NCI-H2196 (cell line): ENCODE data around the gene ORMDL3.

Experiments used
- DNase-seq: peaks from one replicate; lab custom pipeline; 2025; ENCODE audit not compliant: unreplicated experiment; lab: John Stamatoyannopoulos, UW

Gene ORMDL3

GRCh38 chr17:39927101-39927928 lies at the start of gene ORMDL3, which contains the start of gene LRRC3C:
TSS of gene ORMDL3 (minus strand) at chr17:39927601. CDS start at chr17:39924203, 3,398 bp downstream.
TSS of gene LRRC3C (plus strand) at chr17:39927732. CDS start at chr17:39941524, 13,792 bp downstream.
- peak; percentile 79 for DNase-seq

- no peak for DNase-seq
These were observed 48.4 kb upstream of the ORMDL3 start for GRCh38 chr17:39975801-39976200.

- DNase-seq: no peak
These were observed 47.0 kb upstream of the ORMDL3 start for GRCh38 chr17:39974433-39974832.

GRCh38 chr17:39973496-39973895 lies 46.1 kb upstream of the ORMDL3 start:
- DNase-seq: no peak

- no peak for DNase-seq
These were observed 44.9 kb upstream of the ORMDL3 start for GRCh38 chr17:39972271-39972670.

- DNase-seq: no peak
These were observed 43.7 kb upstream of the ORMDL3 start for GRCh38 chr17:39971076-39971603.

- DNase-seq: no peak
These were observed 42.8 kb upstream of the ORMDL3 start for GRCh38 chr17:39970157-39970692.

GRCh38 chr17:39969375-39969774 lies 42.0 kb upstream of the ORMDL3 start:
- no peak for DNase-seq

- no peak for DNase-seq
These were observed 41.4 kb upstream of the ORMDL3 start for GRCh38 chr17:39968761-39969160.

- DNase-seq: no peak
These were observed 39.4 kb upstream of the ORMDL3 start for GRCh38 chr17:39966771-39967170.

- no peak for DNase-seq
These were observed 37.8 kb upstream of the ORMDL3 start for GRCh38 chr17:39965017-39965699.

- DNase-seq: peak; percentile 11
These were observed 36.4 kb upstream of the ORMDL3 start for GRCh38 chr17:39963829-39964228.

GRCh38 chr17:39962642-39963220 lies 35.3 kb upstream of the ORMDL3 start, which contains the start of gene GSDMA:
TSS of gene GSDMA (plus strand) at chr17:39963004. CDS start at chr17:39965688, 2,684 bp downstream.
- peak; percentile 16 for DNase-seq

- no peak for DNase-seq
These were observed 33.2 kb upstream of the ORMDL3 start for GRCh38 chr17:39960524-39961041.

GRCh38 chr17:39955726-39956225 lies 28.4 kb upstream of the ORMDL3 start:
- no peak for DNase-seq

- DNase-seq: no peak
These were observed 27.5 kb upstream of the ORMDL3 start for GRCh38 chr17:39954876-39955275.

GRCh38 chr17:39953471-39953888 lies 26.1 kb upstream of the ORMDL3 start:
- DNase-seq: no peak

GRCh38 chr17:39952680-39953470 lies 25.5 kb upstream of the ORMDL3 start:
- peak; percentile 84 for DNase-seq

- DNase-seq: no peak
These were observed 24.7 kb upstream of the ORMDL3 start for GRCh38 chr17:39951924-39952679.
